H54 (cell line): ENCODE measurements around the gene NFRKB.

Experiments used
- DNase-seq: peaks from one replicate; pipeline ENCODE4 v3.0.0; 2011; ENCODE audit warnings: low spot score, mixed read lengths; ENCODE audit not compliant: insufficient read length
- FAIRE-seq: peaks from 3 replicates; lab custom pipeline; 2011; peaks lifted over from hg19 to GRCh38; lab: Jason Lieb, UNC
- POLR2A ChIP-seq: IDR thresholded peaks from 2 replicates; pipeline ENCODE4 v1.6.1; 2011; ENCODE audit warnings: low read depth, mild to moderate bottlenecking, low read length

Gene NFRKB

DNA sequence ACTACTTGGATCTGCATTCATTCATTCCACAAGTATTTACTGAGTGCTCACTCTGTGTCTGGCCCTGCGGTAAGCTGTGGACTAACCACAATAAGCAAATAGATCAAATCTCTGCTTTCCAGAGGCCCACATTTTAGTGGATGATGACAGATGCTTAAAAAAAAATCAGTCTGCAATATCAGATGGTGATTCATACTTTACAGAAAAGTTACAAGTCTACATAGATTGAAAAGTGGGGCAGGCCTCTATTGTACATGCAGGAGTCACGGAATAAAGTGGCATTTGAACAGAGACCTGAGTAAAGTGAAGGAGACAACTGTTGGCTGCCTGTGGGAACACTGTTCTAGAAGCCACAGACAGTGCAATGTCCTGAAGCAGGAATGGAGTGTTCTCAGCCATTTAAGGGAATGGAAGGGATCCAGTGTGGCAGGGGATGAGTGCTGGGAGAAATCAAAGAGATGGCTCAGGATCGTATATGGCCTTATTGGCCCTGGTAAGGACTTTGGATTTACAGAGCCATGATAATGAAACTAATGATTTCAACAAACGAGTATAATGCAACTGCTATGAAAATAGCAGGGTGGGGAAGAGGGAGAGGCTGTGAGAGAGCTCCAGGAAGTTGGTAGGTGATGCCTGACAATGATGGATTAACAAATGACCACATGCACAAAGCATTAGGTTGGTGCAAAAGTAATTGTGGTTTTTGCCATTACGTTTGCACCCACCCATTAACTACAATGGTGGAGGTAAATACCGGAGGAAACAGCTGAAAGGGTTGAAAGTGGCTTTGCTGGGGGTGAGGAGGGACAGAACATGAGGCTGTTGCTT is 48.7 kb downstream of the NFRKB start:
- DNase-seq, result peak; percentile 33
- FAIRE-seq, result peak; percentile 90
- TF ChIP-seq POLR2A, result no peak
